GM18502 (cell line): ENCODE results near the gene BTBD17.
A peak's percentile ranks its signal among the peaks of the same experiment; 100 is the strongest.

Experiments used
- ATAC-seq: cut with Tn5 transposase; IDR thresholded peaks from one replicate; pipeline ENCODE4 v1.9.1; 2021; ENCODE audit warnings: mild to moderate bottlenecking; ENCODE audit not compliant: unreplicated experiment, poor library complexity

Gene BTBD17

DNA sequence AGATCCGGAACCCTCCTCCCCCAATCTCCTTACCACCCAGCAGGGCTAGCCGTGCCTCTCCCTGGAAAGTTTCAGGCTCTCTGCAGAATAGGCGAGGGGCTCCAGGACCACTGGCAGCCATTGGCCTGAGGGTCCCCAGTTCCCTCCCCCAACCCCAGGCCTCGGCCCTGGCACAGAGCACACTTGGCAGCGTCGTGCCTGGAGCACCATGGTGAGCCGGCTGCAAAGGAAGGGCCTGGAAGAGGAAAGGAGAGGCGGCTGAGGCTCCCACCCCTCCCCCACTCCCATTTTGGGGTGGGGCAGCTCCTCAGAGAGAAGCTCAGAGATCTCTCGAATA is 369 bp upstream of the BTBD17 start:
- ATAC-seq, result no peak

DNA sequence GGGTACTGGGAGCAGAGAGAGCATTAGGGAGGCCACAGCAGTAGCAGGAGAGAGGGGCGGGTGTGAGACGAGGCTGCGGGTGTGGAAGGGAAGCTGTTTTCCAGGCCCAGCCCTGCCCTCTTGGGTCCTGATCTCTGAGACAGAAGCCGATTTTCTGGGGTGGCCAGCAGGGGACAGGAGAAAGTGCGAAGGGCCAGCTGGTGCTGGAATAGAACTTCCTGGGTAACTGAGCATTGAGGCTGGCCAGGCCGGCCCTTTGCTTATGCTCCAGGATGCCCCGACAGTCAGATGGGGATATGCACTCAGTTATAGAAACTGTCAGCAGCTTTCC is 804 bp downstream of the BTBD17 start:
- no peak for ATAC-seq

DNA sequence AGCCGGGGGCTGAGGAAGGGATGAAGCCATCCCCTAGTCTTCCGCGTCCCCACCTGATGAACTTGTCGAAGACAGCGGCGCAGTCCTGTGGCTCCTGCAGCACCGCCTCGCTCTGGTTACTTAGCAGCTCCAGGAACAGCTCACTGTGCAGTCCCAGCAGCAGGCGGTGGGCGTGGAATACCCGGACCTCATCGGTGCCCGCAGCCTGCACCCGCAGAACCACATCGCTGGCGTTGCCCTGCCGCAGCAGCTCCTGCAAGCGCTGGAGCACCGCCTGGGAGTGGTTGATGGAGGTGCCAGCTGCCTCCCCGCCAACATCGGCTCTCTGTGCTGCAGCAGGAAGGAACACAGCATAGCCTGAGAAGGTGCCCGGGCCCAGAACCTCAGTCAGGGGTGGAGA is 1.8 kb downstream of the BTBD17 start:
- ATAC-seq, result no peak

DNA sequence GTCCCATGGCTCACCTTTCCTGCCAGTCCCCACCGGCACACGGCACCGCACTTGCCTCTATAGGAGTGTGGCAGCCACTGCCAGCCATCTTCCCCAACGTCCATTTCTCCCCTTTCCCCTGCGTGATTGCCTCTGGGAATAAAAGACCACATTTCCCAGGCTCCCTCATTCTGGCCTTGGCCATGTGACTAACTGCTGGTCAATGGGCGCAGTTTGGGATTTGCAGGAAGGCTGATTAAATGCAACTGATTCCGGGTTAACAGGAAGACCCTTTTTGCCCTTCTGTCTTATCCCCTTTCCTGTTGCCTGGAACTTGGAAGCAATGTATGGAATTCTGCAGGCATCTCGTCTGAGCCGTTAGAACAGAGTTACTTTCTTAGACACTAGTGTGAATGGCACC is 3.0 kb downstream of the BTBD17 start:
- ATAC-seq, result no peak

DNA sequence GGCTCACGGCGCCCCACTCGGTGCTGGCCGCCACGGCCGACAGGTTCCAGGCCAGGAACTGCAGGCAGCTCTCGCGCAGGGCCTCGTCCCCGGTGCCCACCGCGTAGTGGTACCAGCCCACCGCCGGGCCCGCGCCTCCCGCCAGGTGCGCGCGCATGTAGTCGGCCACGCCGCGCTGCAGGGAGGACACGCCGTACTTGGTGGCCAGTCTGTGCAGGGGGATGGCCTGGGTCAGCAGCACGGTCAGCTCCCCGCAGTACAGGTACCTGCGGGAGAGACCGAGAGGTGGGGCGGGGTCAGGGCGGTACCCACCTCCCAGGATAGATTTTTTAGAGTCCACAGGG is 4.2 kb downstream of the BTBD17 start:
- no peak for ATAC-seq

DNA sequence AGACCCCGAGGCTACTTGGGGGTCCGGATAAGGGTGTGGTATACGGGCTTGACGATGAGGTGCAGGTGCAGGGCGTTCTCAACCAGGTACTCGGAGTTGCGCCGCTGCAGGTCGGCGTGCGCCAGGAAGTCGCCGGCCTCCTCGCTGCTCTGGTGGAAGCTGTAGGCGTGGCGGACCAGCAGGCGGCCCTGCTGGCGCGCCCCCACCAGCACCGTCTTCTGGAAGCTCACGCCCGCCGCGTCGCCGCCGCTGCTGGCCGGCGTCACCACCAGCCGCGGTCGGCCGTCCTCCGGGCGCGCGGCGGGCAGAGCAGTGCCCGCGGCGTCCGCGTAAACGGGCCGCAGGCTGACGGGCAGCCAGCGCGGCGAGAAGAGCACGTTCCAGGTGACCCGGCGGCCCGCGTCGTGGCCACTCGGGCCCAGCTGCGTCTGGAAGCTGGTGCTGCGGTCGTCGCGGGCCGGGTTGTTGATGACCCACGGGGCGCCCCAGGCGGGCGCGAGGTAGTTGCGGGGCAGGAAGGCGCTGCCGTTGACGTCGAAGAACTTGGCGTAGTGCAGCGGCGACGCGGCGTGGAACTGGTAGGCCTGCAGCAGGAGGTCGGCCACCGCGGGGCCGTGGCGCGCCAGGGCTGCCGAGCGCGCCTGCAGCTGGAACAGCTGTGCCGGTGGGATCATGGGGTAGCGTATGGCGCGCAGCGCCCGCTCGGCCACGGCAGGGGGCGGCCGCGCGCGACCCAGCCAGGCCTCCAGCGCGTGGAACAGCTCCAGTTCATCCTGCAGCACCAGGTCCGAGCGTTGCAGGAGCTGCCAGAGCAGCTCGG is 4.8 kb downstream of the BTBD17 start:
- ATAC-seq, result no peak

DNA sequence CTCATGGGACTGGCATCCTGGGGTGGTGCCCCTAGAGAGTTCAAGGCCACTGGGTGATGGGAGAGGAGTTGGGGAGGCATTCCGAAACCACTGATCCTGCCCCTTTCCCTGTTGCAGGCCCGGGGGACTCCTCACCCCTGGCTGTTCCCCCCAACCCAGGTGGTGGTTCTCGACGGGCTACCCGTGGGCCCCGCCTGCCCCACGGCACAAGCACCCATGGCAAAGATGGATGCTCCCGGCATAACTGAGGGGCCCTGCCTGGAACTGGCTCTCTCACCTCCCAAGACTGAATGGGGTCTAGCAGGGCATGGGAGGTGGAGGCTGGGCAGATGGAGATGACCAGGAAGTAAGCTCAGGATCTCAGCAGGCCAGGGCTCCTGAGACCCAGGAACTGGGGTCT is 6.6 kb downstream of the BTBD17 start:
- ATAC-seq, result no peak

DNA sequence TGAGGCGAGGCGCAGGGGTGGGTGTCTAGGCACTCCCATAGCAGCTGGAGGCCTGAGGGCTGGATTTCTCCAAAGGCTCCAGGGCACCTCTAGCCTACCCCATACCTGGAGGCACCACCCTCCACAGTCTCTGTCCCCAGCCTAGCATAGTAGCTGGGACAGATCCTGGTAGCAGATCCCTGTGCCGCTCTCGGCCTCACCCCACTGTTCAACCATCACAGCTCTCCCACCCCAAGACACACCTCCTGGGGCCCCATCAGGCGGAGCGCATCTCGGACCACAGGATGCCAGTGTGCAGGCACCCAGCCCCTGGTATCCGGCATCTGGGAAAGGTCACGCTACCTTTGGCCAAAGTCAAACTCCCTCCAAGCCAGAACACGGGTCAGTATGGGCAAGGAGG is 7.1 kb downstream of the BTBD17 start:
- no peak for ATAC-seq

DNA sequence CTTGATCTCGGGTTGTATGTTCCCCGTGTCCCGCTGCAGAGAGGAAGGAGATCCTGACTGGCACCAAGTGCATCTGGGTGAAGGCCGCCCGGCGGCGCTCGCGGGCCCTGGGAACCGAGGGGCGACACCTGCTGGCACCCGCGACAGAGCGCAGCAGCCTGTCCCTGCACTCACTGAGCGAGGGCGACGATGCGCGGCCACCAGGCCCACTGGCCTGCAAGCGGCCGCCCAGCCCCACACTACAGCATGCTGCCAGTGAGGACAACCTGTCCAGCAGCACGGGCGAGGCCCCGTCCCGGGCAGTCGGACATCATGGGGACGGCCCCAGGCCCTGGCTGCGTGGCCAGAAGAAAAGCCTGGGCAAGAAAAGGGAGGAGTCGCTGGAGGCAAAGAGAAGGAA is 7.5 kb downstream of the BTBD17 start:
- ATAC-seq, result peak; percentile 61

DNA sequence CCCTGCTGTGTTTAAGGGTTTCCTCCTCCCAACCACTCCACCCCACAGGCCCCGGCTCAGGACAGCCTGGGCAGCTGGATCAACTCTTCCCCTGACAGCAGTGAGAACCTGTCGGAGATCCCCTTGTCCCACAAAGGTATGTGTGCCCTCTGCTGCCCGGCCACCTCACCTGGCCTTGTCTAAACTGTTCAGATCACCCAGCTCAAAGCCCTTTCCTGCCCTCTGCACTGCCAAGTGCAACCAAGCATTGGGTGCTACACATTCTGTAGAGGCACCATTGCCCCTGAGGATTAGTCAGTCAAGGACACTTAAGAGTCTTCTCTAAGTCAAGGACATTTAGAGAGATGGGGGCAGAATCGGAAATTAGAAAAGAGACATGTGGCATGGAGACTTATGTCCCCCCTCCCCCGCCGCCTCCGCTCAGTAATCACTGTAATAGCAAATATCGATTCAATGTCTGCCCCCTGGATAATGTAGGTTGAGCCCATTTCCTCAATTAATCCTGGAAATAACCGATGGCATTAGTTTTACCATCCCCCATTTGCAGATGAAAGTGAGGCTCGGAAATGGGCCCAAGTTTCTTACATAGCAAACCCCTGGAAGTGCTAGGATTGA is 8.1 kb downstream of the BTBD17 start:
- no peak for ATAC-seq

DNA sequence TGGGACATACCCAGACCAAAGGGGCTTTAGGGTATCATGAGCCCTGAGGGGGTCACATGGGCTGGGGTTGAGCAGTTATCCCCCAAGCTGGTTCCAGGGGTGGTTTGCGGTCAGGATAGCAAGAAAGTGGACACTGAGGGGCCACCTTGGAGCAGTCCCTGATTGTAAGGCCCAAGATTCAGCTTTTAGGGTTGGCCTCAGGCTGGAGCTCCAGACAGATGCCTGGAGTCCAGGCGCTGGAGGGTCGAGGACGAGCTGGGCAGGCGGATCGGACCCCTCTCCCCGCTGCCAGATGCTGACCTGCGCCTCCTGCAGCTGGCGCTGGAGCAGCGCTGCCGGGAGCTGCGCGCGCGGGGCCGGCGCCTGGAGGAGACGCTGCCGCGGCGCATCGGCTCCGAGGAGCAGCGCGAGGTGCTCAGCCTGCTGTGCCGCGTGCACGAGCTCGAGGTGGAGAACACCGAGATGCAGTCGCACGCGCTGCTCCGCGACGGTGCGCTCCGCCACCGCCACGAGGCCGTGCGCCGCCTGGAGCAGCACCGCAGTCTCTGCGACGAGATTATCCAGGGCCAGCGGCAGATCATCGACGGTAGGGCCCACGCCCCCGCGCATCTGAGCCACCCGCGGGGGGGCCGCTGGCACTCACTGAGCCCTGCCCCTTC is 10.0 kb downstream of the BTBD17 start:
- no peak for ATAC-seq

DNA sequence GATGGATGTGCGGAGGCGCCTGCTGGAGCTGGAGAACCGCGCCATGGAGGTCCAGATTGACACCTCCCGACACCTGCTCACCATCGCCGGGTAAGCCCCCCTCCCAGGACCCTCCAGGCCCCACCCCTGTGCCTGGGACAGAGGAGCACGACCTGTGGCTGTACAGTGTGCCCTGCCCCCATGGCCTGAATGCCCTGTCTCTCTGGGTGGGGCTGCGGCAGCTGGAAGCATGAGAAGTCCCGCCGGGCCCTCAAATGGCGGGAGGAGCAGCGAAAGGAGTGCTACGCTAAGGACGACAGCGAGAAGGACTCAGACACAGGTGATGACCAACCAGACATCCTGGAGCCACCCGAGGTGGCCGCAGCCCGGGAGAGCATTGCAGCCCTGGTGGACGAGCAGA is 11.2 kb downstream of the BTBD17 start:
- no peak for ATAC-seq

DNA sequence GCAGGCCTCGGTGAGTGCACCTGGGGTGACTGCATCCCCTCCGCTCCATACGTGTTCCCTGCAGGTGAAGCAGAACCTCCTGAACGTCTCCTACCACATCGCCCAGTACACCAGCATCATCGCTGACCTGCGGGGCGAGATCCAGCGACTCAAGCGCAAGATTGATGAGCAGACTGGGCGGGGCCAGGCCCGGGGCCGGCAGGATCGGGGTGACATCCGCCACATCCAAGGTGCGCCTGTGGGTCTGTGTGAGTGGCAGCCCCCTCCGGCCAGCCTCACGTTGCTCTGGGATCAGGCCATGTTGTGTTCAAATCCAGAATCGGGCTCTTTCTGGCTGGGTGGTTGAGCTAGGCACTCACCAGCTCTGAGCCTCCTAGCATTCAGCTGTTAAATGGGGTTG is 12.5 kb downstream of the BTBD17 start:
- no peak for ATAC-seq

DNA sequence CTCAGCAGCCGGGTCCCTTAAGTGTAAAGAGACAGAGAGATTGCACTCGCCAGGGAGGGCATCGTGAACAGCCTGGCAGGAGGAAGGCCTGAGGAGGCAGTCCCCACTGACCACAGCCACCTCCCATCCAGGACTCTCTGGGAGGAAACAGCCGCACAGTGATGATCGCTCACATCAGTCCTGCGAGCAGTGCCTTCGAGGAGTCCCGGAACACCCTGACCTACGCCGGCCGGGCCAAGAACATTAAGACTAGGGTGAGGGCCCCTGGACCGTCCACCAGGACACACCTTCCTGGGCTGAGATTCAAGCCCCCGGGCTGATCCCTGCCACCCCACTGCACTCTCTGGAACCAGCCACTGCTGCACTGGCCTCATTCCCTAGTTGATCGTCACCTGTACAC is 14.0 kb downstream of the BTBD17 start:
- ATAC-seq, result no peak

DNA sequence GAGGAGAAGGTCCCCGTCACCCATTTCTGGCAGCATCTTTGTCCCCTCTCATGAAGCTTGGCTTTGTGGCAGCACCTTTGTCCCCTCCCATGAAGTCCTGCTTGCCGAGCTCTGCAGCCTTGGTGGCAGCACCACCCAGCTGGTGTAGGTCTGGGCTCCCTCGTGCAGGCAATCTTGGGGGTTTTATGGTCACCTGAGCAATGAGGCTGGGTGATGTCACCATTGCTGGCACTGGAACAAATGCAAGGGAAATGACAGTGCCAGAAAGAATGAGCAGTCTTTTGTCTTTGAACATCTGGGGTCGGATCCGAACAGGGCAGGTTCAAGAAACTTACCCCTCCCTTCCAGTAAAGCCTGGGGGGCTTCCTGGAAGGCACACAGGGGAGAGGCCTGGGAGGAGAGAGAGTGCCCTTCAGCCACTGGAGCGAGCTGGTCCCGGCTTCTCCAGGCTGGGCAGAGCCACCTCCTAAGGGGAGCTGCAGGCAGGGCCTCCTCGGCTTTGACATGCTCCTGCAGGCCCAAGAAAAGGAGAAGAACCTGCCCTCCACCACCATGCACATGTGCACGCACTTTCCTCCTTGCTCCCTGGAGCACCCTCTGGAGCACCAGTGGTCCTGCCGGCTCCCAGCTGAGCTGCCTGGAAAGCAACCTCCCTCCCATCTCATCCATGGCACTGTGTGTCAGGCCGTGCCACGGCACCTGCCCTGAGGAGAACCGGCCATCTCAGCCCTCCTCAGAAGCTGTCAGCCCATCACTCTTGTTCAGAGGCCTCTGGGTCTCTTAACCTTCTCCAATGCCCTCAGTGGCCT is 16.0 kb downstream of the BTBD17 start:
- ATAC-seq, result no peak

DNA sequence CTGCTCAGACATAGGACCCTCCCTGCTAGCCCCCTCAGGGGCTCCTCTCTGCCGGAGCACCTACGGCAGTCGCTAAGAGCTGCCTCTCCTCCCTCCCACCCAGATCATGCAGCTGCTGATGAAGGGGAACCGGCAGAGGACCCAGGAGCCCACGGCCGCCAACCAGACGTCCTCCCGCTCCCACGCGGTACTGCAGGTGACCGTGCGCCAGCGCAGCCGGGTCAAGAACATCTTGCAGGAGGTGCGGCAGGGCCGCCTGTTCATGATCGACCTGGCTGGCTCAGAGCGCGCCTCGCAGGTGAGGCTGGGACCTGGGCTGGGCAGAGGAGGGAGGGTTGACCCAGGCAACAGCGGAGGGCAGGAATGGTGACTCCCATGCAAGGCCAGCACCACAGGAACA is 17.0 kb downstream of the BTBD17 start:
- ATAC-seq, result no peak

DNA sequence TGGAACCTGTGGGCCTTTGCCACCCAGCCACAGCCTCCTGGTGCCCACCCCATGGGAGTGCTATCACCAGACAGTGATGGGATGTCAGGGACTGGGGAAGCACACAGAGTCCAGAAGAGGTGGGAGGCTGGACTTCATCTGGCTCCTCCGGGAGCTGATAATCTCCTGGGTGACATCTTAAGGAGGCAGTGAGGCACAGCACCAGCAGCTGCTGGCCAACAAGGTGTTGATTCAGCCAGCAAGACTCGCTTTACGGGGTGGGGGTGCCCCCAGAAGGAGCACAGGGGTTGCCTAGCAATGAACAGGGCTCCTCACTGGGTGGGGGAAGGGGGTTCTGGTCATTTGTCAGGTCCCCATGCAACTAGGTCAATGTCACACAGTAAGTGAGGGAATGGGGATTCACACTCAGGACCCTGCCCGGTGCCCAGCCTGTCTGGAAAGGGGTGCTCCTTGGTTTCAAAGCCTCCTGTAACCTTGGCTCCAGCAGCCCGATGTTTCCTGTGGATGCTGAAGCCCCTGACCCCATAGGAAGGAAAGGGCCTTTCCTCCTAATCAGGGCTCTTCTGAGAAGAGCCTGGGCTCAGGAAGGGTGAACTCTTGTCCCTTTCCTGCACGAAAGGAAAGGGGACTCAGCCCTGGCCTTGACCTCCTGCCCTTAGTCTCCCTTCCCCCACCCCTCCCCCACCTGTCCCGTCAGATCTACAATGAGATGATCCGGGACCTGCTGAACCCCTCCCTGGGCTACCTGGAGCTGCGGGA is 18.0 kb downstream of the BTBD17 start:
- ATAC-seq, result no peak

DNA sequence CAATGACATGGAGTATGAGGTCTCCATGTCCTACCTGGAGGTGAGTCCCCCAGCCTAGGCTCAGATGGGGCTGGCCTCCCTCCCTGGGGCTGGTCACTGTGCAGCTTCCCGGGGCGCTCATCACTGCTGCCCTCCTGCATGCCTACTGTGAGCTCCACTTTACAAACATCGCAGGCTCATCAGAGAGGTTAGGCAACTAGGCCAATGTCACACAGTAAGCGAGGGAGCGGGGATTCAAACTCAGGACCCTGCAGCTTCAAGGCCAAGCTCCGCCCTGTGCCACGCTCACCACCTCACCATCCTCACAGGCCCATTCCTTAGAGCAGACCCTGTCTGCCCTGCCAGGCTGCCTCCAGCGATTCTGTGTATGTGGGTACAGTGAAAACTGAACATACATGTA is 18.5 kb downstream of the BTBD17 start:
- ATAC-seq, result no peak

DNA sequence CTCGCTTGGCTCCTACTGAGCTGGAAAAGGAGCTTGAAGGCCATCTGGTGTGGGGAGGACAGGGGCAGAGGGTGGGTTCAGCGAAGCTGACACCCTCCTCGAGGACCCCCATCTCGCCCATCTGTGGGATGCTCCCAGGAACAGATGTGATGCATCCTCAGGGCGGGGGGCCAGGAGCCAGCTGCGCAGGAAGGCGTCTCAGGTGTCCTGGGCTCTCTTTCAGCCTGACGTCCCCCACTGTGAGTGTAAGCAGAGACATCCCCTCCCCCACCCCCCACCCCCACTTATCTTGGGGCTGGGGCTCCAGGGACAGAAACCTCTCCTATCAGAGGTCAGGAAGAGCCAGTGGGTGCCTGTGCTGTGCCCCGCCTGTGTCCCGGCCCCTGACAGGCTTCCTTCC is 19.4 kb downstream of the BTBD17 start:
- ATAC-seq, result no peak

DNA sequence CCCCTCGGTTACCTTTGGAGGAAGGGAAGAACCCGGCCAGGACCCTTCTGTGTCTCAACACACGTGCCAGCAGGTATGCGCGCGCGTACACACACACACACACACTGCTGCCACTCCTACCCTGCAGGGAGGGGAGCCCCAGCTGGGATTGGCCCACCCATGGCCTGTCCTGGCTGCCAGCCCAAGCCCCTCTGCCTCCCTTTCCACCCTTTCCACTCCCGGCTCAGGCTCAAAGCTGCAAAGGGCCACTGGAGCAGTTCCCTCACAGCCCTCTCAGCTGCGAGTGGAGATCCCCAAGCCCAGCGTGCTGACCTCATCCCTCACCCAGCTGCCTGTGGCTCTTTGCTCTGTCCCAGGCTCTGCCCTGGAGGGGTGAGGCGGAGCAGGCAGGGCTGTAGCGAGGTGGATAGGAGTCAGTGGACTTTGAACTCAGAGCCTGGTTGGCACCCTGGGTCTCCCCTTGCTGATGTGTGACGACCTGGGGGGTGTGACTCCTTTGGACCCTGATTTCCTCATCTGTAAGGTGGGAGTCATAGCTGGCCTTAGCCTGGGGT is 21.1 kb downstream of the BTBD17 start:
- ATAC-seq, result no peak
